Measurements from ENCODE around the gene VIT.
A peak's percentile ranks its signal among the peaks of the same experiment; 100 is the strongest.

The VIT gene

GRCh38 chr2:36696533-36696932, at the start of gene VIT:
Gene VIT (plus strand): TSS chr2:36696707. CDS start chr2:36716371, 19,664 bp downstream.
- no peak for DNase-seq (ENCODE audit: low read depth)

- peak; percentile 49 for DNase-seq (ENCODE audit: low read depth)
Measured at GRCh38 chr2:36650031-36650829, 46.3 kb upstream of the VIT start.

GRCh38 chr2:36653155-36653554, 43.4 kb upstream of the VIT start:
- no peak for DNase-seq (ENCODE audit: low read depth)

- no peak for DNase-seq (ENCODE audit: low read depth)
Measured at GRCh38 chr2:36653967-36654694, 42.4 kb upstream of the VIT start.

GRCh38 chr2:36655453-36655852, 41.1 kb upstream of the VIT start:
- peak; percentile 5 for DNase-seq (ENCODE audit: low read depth)

- DNase-seq (ENCODE audit: low read depth) = no peak
Measured at GRCh38 chr2:36657703-36658102, 38.8 kb upstream of the VIT start.

GRCh38 chr2:36658277-36658748, 38.2 kb upstream of the VIT start:
- DNase-seq (ENCODE audit: low read depth) = no peak

GRCh38 chr2:36659218-36659617, 37.3 kb upstream of the VIT start:
- DNase-seq (ENCODE audit: low read depth) = no peak

GRCh38 chr2:36659872-36660312, 36.6 kb upstream of the VIT start:
- DNase-seq (ENCODE audit: low read depth) = no peak

GRCh38 chr2:36662638-36663037, 33.9 kb upstream of the VIT start:
- no peak for DNase-seq (ENCODE audit: low read depth)

- DNase-seq (ENCODE audit: low read depth) = no peak
Measured at GRCh38 chr2:36663295-36663694, 33.2 kb upstream of the VIT start.

GRCh38 chr2:36663851-36664695, 32.4 kb upstream of the VIT start:
- peak; percentile 77 for DNase-seq (ENCODE audit: low read depth)

- no peak for DNase-seq (ENCODE audit: low read depth)
Measured at GRCh38 chr2:36664696-36665076, 31.8 kb upstream of the VIT start.

GRCh38 chr2:36667931-36668330, 28.6 kb upstream of the VIT start:
- no peak for DNase-seq (ENCODE audit: low read depth)

GRCh38 chr2:36670881-36671595, 25.5 kb upstream of the VIT start:
- DNase-seq (ENCODE audit: low read depth) = no peak

GRCh38 chr2:36671731-36672130, 24.8 kb upstream of the VIT start:
- no peak for DNase-seq (ENCODE audit: low read depth)

GRCh38 chr2:36672199-36672598, 24.3 kb upstream of the VIT start:
- DNase-seq (ENCODE audit: low read depth) = peak; percentile 18

GRCh38 chr2:36675579-36676282, 20.8 kb upstream of the VIT start:
- no peak for DNase-seq (ENCODE audit: low read depth)

GRCh38 chr2:36676364-36676763, 20.1 kb upstream of the VIT start:
- no peak for DNase-seq (ENCODE audit: low read depth)

- no peak for DNase-seq (ENCODE audit: low read depth)
Measured at GRCh38 chr2:36677386-36677785, 19.1 kb upstream of the VIT start.

GRCh38 chr2:36677996-36678605, 18.4 kb upstream of the VIT start:
- DNase-seq (ENCODE audit: low read depth) = no peak

Measured in fibroblast of the conjunctiva (primary cell).